Stimulated activated effector memory CD8-positive, alpha-beta T cell treated with anti-CD3 and anti-CD28 coated beads, Interleukin-12 subunit alpha, Interleukin-12 subunit beta, amount 100 ng/mL, for 72 hours (primary cell): ENCODE measurements around the gene IRX4.

Experiments
- ATAC-seq: fragments of 150-1000 bp; cut with Tn5 transposase; 2 replicates; pipeline ENCODE4 v1.10.0; 2021
- DNase-seq, 2 donors: peaks; one replicate each; pipeline ENCODE4 v3.0.0; 2021 to 2022; ENCODE audit warnings: low spot score in 2 of 2
- H3K27ac Mint-ChIP-seq: one replicate; pipeline ENCODE4 v1.8.0; 2022; ENCODE audit warnings: mild to moderate bottlenecking, mixed read lengths
- H3K36me3 Mint-ChIP-seq: one replicate; pipeline ENCODE4 v1.8.0; 2022; ENCODE audit warnings: mild to moderate bottlenecking, mixed read lengths
- H3K4me1 Mint-ChIP-seq: one replicate; pipeline ENCODE4 v1.8.0; 2022; ENCODE audit warnings: mixed read lengths
- H3K4me3 Mint-ChIP-seq: one replicate; pipeline ENCODE4 v1.8.0; 2022; ENCODE audit warnings: mild to moderate bottlenecking, mixed read lengths
- H3K9me3 Mint-ChIP-seq: one replicate; pipeline ENCODE4 v1.8.0; 2022; ENCODE audit warnings: mixed read lengths

Gene IRX4

DNA sequence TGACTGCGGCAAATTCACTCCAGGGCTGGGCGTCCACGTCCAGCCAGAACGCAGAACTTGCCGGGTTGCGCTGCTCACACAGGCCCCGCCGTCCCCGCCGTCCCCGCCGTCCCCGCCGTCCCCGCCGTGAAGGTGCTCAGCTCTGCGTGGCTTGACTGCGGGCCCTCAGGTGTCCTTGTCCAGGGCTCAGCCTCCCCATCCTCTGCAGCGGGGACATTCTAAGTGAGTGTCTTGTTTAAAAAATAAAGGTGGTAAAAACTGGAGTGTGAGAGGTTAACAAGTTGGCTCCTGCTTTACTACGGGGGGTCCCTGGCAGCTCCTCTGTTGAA is 14.9 kb downstream of the IRX4 start:
- Mint-ChIP-seq H3K4me3 (no peak overlapping the region), H3K36me3 (no peaks in the 10 kb centered on the region), H3K9me3 (no peaks in the 10 kb centered on the region), H3K4me1 (no peaks in the 10 kb centered on the region), H3K27ac (no peak overlapping the region)
- DNase-seq (no peak), ATAC-seq (no peak)

DNA sequence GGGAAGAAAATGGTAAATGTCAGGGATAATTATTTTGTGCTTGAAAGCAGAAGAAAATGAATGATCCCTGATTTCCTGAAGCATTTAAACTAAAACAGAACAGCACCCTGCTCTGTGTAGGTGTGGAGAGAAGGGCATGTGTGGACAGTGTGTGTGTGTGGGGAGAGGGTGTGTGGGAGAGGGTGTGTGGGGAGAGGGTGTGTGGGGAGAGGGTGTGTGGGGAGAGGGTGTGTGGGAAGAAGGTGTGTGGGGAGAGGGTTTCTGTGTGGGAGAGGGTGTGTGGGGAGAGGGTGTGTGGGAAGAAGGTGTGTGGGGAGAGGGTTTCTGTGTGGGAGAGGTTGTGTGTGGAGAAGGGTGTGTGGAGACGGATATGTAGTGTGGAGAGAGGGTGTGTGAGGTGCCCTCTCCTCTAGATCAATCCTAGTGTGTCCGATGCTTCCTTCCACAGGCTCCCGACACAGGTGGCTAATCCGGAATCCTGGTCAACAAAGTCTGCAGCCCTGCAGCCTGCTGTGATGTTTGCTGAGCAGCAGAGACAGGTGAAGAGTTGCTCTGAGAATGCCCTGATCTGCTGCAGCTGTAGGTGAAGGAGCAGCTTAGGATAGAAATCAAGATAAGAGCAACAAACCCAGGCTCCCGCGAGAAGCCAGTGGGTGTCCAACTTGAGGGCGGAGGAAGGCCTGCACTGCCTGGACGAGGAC is 15.5 kb downstream of the IRX4 start:
- Mint-ChIP-seq H3K4me3 (no peak overlapping the region), H3K36me3 (no peaks in the 10 kb centered on the region), H3K4me1 (no peaks in the 10 kb centered on the region), H3K27ac (no peak overlapping the region), H3K9me3 (no peaks in the 10 kb centered on the region)
- DNase-seq (no peak), ATAC-seq (no peak)

DNA sequence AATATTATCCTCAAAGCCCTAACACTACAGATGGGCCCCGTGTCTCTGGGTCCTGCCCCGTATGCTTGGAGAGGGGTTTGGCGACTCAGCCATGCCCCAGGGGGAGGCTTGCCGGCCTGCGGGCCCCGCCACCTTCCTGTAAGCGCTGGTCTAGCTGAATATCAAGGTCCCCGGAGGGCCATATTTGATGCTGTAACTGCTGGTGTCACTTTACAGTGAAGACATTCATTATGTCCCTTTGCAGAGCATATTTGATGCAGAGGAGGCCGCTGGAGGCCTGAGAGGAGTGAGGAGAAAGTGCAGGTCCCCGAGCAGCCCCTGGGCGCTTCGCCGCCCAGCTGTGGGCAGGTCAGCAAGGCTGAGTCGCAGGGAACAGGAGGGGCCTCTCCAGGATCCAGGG is 16.8 kb downstream of the IRX4 start:
- H3K4me3 Mint-ChIP-seq: no peak overlapping the region
- H3K9me3 Mint-ChIP-seq: no peaks in the 10 kb centered on the region
- H3K27ac Mint-ChIP-seq: no peak overlapping the region
- no peaks in the 10 kb centered on the region for H3K4me1 Mint-ChIP-seq
- ATAC-seq (no peak), DNase-seq (no peak)
- H3K36me3 Mint-ChIP-seq: no peaks in the 10 kb centered on the region

DNA sequence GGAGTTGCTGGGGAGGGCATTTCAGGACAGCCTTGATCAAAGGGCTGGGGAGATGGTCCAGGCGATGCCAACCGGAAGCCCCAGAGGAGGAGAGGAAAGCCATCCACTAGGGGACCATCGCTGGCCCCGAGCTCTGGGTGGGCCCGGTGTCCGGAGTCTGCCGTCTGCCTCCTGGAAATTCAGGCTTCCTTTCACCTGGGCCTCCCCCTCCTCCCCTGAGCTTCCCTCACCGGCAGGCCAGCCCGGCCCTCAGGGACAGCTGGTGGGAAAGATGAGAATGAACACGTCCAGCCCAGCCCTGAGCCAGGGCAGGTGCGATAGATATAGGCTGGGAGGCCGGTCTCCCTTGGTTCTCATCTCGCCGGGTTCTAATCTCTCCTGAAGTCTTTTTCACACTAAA is 17.2 kb downstream of the IRX4 start:
- Mint-ChIP-seq H3K9me3 (no peaks in the 10 kb centered on the region), H3K27ac (no peak overlapping the region), H3K36me3 (no peaks in the 10 kb centered on the region), H3K4me1 (no peaks in the 10 kb centered on the region), H3K4me3 (no peak overlapping the region)
- no peak for ATAC-seq
- DNase-seq: no peak

DNA sequence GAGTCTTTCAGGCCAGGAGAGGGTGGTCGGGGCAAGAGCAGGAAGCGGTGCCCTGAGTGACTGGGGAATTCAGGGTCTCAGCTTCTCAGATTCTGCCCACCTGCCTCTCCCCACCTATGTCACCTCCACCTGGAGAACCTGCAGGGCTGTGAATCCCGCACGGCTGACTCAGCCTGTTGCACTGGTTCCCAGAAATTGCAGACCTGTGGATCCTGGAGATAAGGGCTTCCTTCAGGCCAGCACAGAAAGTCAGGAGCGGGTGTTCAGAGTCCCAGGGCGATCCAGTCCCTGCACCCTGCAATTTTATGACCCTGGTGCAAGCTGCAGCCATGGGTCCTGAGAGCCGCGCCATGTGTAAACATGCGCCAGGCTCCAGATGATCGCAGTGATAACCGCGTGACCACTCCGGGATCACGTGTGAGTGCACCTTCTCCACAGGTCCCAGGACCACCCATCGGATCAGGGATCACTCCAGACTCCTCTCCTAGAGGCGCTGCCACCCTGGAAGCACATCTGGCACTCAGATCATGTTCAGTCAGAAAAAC is 17.8 kb downstream of the IRX4 start:
- DNase-seq: no peak
- Mint-ChIP-seq H3K4me1 (no peaks in the 10 kb centered on the region), H3K9me3 (no peaks in the 10 kb centered on the region), H3K27ac (no peak overlapping the region), H3K4me3 (no peak overlapping the region), H3K36me3 (no peaks in the 10 kb centered on the region)
- no peak for ATAC-seq

DNA sequence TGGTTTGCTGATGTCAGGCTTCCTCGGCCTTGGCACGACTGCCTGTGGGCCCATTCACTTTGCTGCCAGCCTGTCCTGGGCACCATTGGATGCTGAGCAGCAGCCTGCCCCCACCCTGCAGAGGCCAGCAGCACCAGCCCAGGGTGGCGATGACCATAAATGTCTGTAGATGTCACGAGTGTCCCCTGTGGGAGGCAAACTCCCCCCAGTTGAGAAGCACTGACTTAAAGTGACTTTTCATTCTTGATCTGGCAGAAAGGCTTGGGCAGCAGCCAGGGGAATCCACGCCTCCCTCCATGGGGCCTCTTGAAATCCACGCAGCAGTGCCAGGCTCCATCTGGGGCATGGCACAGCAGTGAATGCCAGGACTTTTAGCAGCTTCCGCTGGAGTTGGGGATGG is 21.8 kb downstream of the IRX4 start:
- no peak for ATAC-seq
- no peak overlapping the region for H3K27ac Mint-ChIP-seq
- no peak overlapping the region for H3K4me3 Mint-ChIP-seq
- no peaks in the 10 kb centered on the region for H3K9me3 Mint-ChIP-seq
- no peaks in the 10 kb centered on the region for H3K4me1 Mint-ChIP-seq
- no peaks in the 10 kb centered on the region for H3K36me3 Mint-ChIP-seq
- DNase-seq: no peak

DNA sequence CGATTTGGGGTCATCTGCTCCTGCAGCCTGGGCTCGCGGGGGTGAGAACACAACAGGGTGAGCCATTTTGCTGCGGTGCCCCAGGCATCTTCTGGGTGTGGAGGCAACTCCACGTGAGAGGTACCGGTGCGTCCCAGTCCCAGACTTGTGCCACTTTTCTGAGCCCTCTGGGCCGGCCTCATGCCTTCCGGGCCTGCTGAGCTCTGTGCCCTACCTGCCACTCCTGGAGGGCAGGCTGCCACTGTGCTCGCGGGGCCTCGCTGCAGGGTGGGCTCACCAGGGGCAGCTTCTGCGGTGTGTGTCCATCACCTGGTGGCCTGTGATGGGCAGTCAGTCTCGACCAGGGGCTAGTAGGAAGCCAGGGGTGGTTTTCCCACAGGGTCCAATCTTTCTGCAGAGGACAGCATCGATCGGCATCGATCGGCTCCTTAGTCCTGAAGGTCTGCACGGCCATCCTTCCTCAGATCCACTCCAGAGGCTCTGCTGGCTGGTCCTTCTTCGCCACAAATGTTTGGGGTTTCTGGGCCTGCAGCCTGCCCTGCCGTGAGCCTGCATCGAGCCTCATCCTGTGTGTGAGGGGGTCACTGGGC is 22.6 kb downstream of the IRX4 start:
- Mint-ChIP-seq H3K4me3 (no peak overlapping the region), H3K27ac (no peak overlapping the region), H3K9me3 (no peaks in the 10 kb centered on the region), H3K4me1 (no peaks in the 10 kb centered on the region), H3K36me3 (no peaks in the 10 kb centered on the region)
- DNase-seq (no peak), ATAC-seq (no peak)

DNA sequence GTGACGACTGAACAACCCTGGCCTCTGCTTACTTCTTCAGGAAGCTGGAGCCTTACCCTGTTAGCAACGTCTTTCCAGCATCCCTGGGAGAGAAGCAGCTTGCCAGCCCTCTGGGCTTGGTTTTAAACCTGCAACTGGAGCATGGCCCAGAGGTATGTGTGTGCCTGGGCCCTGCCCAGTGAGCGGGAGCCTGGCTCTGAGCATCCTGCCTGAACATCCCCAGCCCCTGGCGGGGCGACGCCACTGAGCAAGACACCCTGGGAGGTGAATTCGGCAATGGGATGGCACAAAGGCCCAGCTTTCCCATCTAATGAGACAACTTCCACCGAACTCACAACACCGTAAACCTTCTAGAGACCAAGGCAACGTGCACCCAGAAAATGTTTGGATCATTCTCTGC is 23.6 kb downstream of the IRX4 start:
- DNase-seq: no peak
- no peak for ATAC-seq
- H3K27ac Mint-ChIP-seq: no peak overlapping the region

DNA sequence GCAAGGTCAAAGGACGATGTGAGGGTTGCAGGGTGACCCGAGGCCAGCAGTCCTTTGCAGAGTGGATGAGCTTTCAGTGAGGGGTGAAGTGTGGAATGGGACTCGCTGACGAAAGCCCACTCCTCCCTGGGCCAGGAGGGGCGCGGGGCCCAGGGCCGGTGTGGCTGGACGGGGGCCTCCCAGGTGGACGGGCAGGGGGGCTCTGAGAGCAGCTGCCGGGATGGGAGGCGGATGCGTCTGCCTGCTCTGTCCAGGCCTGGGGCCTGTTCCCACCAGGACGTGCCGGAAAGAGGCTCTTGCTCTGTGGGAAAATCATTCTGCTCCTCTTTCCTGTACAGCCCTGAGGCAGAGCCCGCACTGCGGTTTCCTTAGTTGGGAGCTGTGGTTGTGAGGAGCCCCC is 24.3 kb downstream of the IRX4 start:
- Mint-ChIP-seq H3K36me3 (no peaks in the 10 kb centered on the region), H3K9me3 (no peaks in the 10 kb centered on the region), H3K4me3 (no peak overlapping the region), H3K27ac (no peak overlapping the region), H3K4me1 (no peaks in the 10 kb centered on the region)
- ATAC-seq (no peak), DNase-seq (no peak)

More for the DNA sequence above, 23.6 kb downstream of the IRX4 start:
- H3K4me3 Mint-ChIP-seq: no peak overlapping the region
- H3K36me3 Mint-ChIP-seq: no peaks in the 10 kb centered on the region
- no peaks in the 10 kb centered on the region for H3K9me3 Mint-ChIP-seq
- H3K4me1 Mint-ChIP-seq: no peaks in the 10 kb centered on the region

DNA sequence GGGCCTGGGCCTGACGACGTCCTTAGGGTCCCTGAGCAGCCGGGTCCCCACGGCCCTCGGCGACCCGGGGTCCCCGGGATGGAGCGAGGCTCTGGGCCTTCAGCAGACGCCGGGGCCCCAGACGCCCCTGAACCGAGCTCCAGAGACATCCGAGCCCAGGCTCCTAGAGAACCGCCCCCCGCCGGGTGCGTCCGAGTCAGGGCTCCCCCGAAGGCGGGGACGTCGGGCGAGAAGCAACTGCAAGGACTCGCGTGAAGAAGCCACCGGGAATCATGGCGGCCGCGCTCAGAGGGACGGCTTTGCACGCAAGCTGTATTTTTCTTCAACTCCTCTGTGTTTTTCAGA is 25.5 kb downstream of the IRX4 start:
- Mint-ChIP-seq H3K4me3 (no peak overlapping the region), H3K36me3 (no peaks in the 10 kb centered on the region), H3K4me1 (no peaks in the 10 kb centered on the region), H3K27ac (no peak overlapping the region), H3K9me3 (no peaks in the 10 kb centered on the region)
- DNase-seq: no peak
- no peak for ATAC-seq

DNA sequence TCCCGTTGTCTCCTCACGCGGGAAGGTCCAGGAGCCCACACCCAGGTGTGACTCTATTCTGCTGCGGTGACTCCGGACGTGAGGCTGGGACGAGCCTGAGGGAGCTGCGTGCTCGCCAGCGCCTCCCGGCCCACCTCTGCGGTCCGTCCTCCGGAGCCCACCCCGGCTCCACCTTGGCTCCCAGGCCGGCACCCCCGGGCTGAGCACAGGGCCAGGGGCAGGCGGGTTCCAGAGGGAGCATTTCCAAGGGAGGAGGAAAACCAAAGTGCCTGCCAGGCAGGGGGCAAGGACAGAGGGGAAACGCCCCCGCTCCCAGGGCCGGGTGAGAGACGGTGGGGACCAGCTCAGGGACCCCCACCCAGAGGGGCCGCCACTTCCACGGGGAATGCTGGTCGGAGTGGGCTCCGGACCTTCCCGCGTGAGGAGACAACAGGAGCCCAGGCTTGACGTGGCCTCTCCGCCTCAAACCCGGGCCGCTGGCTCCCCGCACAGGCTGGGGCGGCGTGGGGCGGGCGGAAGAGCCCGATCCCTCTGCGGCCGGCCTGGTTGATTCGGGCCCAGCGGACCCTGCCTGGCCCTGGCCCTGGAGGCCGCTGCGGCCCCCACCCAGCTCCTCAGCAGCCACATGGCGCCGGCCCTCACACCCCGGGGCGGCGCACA is 26.0 kb downstream of the IRX4 start:
- no peaks in the 10 kb centered on the region for H3K36me3 Mint-ChIP-seq
- H3K4me3 Mint-ChIP-seq: no peak overlapping the region
- H3K27ac Mint-ChIP-seq: no peak overlapping the region
- H3K4me1 Mint-ChIP-seq: no peaks in the 10 kb centered on the region
- no peak for ATAC-seq
- no peaks in the 10 kb centered on the region for H3K9me3 Mint-ChIP-seq
- no peak for DNase-seq

DNA sequence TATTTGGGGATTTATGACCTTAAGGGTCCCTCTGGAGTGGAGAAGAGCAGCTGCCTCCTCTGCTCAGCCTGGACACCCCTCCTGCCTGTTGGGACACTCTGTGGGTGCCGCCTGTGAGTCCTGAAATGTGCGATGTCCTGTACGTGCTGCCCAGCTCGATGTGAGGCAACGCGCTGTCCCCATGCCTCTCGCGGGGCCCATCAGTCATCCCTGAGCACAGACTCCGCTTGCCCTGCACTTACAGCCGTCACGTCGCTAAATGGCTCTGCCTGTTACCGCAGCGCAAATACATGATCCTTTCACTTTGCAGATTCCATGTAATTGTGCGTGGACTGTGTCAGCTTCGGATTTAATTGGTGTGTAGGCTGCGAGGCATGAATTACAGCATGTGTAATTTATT is 27.1 kb downstream of the IRX4 start:
- no peaks in the 10 kb centered on the region for H3K36me3 Mint-ChIP-seq
- H3K4me1 Mint-ChIP-seq: no peaks in the 10 kb centered on the region
- DNase-seq (no peak), ATAC-seq (no peak)
- H3K4me3 Mint-ChIP-seq: no peak overlapping the region
- H3K9me3 Mint-ChIP-seq: no peaks in the 10 kb centered on the region
- no peak overlapping the region for H3K27ac Mint-ChIP-seq

DNA sequence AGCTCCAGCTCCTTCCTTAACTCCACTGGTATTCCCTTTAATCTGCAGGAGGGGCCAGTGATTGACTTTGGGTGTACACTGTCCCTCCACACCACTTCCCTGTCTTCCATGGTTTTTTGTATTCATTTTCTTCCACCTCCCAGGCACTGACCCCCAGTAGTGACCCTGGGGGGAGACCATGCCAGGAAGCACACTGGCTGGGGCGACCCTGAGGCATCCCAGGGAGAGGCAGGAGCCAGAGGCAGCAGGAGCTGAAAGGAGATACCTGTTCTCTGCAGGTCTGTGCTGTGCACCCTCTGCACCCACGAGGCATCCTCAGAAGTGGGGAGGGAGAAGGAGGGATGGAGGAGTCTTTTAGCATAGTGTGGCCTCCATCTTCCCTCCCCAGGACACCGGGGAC is 27.6 kb downstream of the IRX4 start:
- H3K27ac Mint-ChIP-seq: no peak overlapping the region
- no peak for DNase-seq
- no peaks in the 10 kb centered on the region for H3K9me3 Mint-ChIP-seq
- no peaks in the 10 kb centered on the region for H3K36me3 Mint-ChIP-seq
- H3K4me3 Mint-ChIP-seq: no peak overlapping the region
- no peak for ATAC-seq
- H3K4me1 Mint-ChIP-seq: no peaks in the 10 kb centered on the region

DNA sequence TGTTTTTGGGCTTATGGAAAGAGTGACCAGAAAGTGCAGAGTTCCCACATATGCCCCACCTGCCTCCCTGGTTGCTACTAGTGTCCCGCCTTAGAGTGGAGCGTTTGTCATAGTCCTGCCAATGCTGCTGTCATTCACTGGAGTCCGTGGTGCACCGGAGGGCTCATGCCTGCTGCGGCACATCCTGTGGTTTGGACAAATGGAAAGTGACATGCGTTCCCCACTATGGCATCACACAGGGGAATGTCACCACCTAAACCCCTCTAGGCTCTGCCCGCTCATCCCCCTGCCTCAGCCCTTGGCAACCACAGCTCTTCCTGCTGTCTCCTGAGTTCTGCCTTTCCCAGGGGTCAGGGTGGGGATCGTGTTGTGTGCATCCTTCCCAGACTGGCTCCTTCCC is 29.2 kb downstream of the IRX4 start:
- ATAC-seq (no peak), DNase-seq (no peak)
- H3K27ac Mint-ChIP-seq: no peak overlapping the region
- no peaks in the 10 kb centered on the region for H3K9me3 Mint-ChIP-seq
- H3K4me3 Mint-ChIP-seq: no peak overlapping the region
- no peaks in the 10 kb centered on the region for H3K36me3 Mint-ChIP-seq
- no peaks in the 10 kb centered on the region for H3K4me1 Mint-ChIP-seq

DNA sequence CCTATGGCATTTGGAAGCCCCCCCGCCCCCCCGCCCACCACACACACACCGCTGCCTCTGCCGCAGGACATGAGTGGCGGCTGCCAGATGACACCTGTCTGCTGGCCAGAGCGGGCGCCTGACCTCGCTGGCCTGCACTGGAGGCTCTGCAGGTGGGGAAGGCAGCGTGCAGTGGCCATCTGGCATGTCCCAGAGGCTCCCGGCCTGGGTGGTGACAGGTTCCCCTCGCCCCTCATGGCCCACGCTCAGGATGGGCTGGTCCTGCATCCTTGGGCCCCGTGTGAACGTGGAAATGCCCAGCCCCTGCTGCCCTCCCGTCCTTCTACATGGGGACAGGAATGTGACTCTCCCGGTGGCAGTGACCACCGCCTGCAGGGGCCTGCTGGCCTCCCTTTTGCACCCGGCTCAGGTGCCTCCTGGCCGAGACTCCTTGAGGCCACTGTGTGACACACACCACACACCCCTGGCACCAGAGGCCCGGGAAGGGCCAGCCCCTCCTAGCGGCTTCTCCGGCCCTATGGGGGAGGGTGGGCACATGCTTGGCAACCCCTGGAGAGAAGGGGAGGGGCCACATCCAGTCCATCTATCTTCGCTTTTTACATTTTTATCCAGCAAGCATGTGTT is 30.3 kb downstream of the IRX4 start:
- H3K4me3 Mint-ChIP-seq: no peak overlapping the region
- no peaks in the 10 kb centered on the region for H3K9me3 Mint-ChIP-seq
- ATAC-seq (no peak), DNase-seq (no peak)
- no peaks in the 10 kb centered on the region for H3K4me1 Mint-ChIP-seq
- no peaks in the 10 kb centered on the region for H3K36me3 Mint-ChIP-seq
- H3K27ac Mint-ChIP-seq: no peak overlapping the region
